ENCODE measurements around the gene SKIC2.
"Not testable (repeated sequence)": the region's sequence is repeated elsewhere in the genome, so short reads cannot be mapped to it uniquely, and the experiment has no call there.

GRCh38 chr6:32012941-32013617 lies 54.1 kb downstream of the SKIC2 start:
- not testable (repeated sequence) for TF ChIP-seq POLR2A, CTCF (IDR thresholded peaks at IDR 0.05)
